ENCODE measurements around the gene PDZD2. TPM values are rescaled to one million over a fixed set of nuclear protein-coding genes. Genes with fewer than 3 reads are reported as not detected.
"Not testable (repeated sequence)": the region's sequence is repeated elsewhere in the genome, so short reads cannot be mapped to it uniquely, and the experiment has no call there.

PDZD2 gene
- total RNA-seq, 1 donor from 2014 or later: 7.8 TPM

GRCh38 chr5:32072054-32072453 lies 433.1 kb downstream of the PDZD2 start:
- no peak for DNase-seq (ENCODE audit: low spot score)

DNA sequence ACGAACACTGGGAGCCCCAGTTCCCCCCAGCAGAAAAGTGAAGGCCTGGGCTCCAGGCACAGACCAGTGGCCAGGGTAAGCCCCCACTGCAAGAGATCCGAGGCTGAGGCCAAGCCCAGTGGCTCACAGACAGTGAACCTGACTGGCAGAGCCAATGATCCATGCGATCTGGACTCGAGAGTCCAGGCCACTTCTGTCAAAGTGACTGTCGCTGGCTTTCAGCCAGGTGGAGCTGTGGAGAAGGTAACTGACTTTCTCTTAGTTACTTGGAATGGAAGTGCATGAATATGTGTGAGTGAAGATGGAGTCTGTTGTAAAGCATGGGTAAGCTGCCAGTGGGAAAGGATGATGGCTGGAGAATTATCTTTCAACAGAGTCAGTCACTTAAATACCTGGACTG lies 435.5 kb downstream of the PDZD2 start:
- no peak for DNase-seq (ENCODE audit: low spot score)

DNA sequence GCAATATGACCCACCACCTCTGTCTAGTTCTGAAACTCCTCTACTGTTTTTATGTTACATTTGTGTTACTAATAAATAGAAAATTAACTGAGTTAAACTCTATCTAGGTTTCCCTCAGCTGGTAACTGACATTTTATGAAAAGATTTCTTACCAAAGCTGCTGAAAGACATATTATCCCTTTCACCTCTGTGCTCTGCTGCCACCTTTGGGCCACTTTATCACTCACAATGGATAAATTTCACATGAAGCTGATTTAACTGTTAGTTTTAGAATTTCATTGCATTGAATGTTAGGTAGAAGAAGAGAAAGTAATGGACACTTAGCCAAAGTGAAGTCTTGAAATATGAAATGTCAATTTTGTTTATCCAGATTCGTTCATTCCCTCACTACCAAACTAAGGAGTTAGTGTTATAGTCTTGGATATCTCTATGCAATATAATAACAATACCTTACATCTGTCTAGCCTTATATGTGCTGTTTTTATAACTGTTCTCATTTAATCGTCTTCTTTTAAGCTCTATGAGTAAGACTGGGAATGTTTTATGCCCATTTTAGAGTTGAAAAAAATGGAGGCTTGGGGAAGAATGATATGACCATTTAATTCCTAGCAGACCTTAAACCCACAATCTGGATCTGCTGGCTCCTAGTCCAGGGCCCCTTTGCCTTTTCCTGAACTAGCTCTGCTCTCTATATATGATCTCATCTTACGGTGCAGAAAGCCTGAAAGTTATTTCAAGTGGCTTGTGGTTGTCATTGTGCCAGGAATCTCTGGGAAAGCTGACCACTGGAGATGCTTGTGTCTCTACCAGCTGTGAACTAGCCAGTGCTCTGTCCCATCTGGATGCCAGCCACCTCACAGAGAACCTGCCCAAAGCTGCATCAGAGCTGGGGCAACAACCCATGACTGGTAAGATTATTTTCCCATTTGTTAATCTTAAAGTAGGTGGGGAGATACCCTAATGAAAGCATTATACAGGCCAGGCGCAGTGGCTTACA lies 438.1 kb downstream of the PDZD2 start:
- no peak for DNase-seq (ENCODE audit: low spot score)

GRCh38 chr5:32078855-32079254 lies 439.9 kb downstream of the PDZD2 start:
- not testable (repeated sequence) for DNase-seq (ENCODE audit: low spot score)

- DNase-seq (ENCODE audit: low spot score): not testable (repeated sequence)
Measured at GRCh38 chr5:32080565-32080964, 441.6 kb downstream of the PDZD2 start.

DNA sequence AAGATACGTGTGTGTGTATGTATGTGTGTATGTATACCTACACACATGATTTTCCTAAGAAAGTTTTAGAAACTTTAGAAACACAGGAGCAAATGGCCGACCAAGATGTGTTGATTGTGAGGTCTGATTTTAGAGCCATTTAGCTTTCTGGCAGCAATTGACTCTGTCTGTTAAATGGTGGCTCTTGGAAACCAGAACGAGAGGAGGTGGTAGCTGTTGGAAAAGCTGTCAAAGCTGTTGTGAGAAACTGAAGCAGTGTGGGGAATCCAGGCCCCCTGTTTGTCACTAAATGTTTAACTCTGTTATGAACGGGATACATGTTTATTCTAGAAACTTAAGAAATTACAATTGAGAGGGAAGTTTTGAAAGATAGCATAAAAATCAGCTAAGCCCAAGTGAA lies 443.8 kb downstream of the PDZD2 start:
- DNase-seq (ENCODE audit: low spot score): no peak

DNA sequence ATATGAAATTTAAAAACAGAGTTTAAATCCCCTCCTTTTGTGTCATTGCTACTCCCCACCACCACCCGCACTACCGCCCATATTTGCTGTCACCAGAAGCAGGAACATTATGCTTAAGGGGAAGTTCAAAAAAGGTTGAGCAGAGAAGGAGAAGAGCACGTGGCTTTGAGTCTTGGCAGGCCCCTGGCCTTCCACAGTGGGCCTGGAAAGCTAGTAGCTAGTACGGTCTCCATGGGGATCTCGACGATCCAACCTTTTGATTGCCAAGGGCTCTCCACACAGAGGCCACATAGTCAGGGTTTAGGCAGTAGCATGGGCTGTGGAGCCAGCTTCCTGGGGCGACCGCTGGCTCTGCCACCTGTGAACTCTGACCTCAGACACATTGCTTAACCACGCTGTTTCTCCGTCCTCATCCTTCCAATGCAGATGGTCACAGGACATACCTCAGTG lies 445.1 kb downstream of the PDZD2 start:
- no peak for DNase-seq (ENCODE audit: low spot score)

DNA sequence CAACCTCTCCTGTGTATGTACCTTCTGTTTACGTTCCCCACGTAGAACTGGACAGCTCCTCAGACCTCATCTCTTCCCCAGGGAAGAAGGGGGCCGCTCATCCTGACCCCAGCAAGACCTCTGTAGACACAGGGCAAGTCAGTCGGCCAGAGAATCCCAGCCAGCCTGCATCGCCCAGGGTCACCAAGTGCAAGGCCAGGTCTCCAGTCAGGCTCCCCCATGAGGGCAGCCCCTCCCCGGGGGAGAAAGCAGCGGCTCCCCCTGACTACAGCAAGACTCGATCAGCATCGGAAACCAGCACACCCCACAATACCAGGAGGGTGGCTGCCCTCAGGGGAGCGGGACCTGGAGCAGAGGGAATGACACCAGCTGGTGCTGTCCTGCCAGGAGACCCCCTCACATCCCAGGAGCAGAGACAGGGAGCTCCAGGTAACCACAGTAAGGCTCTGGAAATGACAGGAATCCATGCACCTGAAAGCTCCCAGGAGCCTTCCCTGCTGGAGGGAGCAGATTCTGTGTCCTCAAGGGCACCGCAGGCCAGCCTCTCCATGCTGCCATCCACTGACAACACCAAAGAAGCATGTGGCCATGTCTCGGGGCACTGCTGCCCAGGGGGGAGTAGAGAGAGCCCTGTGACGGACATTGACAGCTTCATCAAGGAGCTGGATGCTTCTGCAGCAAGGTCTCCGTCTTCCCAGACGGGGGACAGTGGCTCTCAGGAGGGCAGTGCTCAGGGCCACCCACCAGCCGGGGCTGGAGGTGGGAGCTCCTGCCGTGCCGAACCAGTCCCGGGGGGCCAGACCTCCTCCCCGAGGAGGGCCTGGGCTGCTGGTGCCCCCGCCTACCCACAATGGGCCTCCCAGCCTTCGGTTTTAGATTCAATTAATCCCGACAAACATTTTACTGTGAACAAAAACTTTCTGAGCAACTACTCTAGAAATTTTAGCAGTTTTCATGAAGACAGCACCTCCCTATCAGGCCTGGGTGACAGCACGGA lies 448.5 kb downstream of the PDZD2 start:
- DNase-seq (ENCODE audit: low spot score): no peak

- DNase-seq (ENCODE audit: low spot score): no peak
Measured at GRCh38 chr5:32088214-32088613, 449.3 kb downstream of the PDZD2 start.

- no peak for DNase-seq (ENCODE audit: low spot score)
Measured at GRCh38 chr5:32089146-32090000, 450.4 kb downstream of the PDZD2 start.

DNA sequence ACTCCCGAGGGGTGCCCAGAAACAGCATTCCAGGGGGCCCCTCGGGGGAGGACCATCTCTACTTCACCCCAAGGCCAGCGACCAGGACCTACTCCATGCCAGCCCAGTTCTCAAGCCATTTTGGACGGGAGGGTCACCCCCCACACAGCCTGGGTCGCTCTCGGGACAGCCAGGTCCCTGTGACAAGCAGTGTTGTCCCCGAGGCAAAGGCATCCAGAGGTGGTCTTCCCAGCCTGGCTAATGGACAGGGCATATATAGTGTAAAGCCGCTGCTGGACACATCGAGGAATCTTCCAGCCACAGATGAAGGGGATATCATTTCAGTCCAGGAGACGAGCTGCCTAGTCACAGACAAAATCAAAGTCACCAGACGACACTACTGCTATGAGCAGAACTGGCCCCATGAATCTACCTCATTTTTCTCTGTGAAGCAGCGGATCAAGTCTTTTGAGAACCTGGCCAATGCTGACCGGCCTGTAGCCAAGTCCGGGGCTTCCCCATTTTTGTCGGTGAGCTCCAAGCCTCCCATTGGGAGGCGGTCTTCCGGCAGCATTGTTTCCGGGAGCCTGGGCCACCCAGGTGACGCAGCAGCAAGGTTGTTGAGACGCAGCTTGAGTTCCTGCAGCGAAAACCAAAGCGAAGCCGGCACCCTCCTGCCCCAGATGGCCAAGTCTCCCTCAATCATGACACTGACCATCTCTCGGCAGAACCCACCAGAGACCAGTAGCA lies 451.3 kb downstream of the PDZD2 start:
- DNase-seq (ENCODE audit: low spot score): no peak

DNA sequence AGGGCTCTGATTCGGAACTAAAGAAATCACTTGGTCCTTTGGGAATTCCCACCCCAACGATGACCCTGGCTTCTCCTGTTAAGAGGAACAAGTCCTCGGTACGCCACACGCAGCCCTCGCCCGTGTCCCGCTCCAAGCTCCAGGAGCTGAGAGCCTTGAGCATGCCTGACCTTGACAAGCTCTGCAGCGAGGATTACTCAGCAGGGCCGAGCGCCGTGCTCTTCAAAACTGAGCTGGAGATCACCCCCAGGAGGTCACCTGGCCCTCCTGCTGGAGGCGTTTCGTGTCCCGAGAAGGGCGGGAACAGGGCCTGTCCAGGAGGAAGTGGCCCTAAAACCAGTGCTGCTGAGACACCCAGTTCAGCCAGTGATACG lies 451.8 kb downstream of the PDZD2 start:
- no peak for DNase-seq (ENCODE audit: low spot score)

- peak; percentile 71 for DNase-seq (ENCODE audit: low spot score)
Measured at GRCh38 chr5:32092938-32093812, 454.2 kb downstream of the PDZD2 start.

- no peak for DNase-seq (ENCODE audit: low spot score)
Measured at GRCh38 chr5:32094691-32095090, 455.8 kb downstream of the PDZD2 start.

DNA sequence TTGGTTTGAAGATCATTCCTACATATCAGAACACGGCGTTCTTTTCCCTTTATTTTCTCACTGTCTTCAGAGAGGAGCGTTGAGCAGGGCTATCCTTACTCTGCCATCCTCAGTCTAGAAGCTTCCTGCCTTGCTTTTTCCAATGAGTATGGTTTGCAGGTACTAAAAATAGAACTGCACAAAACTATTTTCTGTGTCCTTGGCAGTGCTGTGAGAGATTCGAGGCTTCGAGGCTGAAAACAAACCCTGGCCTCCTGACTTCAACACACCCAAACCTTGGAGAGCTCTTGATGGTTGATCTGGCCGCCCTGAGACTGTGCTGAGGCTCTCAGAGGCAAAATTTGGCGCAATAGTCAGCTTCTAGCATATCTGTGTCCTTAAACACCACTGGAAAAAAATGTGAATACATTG lies 456.3 kb downstream of the PDZD2 start:
- DNase-seq (ENCODE audit: low spot score): no peak

DNA sequence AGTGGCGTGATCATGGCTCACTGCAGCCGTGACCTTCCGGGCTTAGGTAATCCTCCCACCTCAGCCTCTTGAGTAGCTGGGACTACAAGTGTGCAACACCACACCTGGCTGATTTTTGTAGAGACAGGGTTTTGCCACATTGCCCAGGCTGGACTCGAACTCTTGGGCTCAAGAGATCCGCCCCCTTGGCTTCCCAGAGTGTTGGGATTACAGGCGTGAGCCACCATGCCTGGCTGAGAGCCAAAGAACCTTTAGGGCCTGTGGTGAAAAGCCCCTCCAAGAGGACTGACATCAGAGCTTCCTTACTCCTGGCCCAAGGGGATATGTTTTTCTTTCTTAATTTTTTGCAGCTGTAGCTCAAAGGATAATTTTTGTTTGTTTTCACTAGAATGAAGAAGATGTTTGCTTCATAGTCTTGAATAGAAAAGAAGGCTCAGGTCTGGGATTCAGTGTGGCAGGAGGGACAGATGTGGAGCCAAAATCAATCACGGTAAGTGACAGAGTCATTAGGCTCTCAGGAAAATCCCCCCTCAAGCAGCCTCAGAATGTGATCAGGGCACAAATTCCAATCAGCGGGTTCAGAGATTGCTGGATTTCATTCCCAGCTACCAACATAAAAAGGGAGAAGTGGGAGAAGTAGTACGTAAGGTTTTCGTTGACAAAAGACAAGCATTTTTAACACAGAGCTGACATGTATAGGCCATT lies 458.1 kb downstream of the PDZD2 start:
- DNase-seq (ENCODE audit: low spot score): no peak

DNA sequence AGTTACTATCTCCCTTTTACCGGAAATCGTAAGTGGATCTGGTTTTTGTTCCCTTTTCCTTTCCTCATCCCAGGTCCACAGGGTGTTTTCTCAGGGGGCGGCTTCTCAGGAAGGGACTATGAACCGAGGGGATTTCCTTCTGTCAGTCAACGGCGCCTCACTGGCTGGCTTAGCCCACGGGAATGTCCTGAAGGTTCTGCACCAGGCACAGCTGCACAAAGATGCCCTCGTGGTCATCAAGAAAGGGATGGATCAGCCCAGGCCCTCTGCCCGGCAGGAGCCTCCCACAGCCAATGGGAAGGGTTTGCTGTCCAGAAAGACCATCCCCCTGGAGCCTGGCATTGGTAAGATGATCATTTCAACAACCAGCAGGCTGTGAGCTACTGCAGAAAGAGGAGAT lies 459.4 kb downstream of the PDZD2 start:
- DNase-seq (ENCODE audit: low spot score): no peak

GRCh38 chr5:32098890-32099310 lies 460.0 kb downstream of the PDZD2 start:
- DNase-seq (ENCODE audit: low spot score): no peak

- DNase-seq (ENCODE audit: low spot score): no peak
Measured at GRCh38 chr5:32099486-32100035, 460.6 kb downstream of the PDZD2 start.

All from ureter (tissue), 1 donor.